GM18502 (cell line): Measurements from ENCODE around the gene NET1.
"Not testable (repeated sequence)": the region's sequence is repeated elsewhere in the genome, so short reads cannot be mapped to it uniquely, and the experiment has no call there.

Experiments
- ATAC-seq: cut with Tn5 transposase; IDR thresholded peaks from one replicate; pipeline ENCODE4 v1.9.1; 2021; ENCODE audit warnings: mild to moderate bottlenecking; ENCODE audit not compliant: unreplicated experiment, poor library complexity

NET1 gene

DNA sequence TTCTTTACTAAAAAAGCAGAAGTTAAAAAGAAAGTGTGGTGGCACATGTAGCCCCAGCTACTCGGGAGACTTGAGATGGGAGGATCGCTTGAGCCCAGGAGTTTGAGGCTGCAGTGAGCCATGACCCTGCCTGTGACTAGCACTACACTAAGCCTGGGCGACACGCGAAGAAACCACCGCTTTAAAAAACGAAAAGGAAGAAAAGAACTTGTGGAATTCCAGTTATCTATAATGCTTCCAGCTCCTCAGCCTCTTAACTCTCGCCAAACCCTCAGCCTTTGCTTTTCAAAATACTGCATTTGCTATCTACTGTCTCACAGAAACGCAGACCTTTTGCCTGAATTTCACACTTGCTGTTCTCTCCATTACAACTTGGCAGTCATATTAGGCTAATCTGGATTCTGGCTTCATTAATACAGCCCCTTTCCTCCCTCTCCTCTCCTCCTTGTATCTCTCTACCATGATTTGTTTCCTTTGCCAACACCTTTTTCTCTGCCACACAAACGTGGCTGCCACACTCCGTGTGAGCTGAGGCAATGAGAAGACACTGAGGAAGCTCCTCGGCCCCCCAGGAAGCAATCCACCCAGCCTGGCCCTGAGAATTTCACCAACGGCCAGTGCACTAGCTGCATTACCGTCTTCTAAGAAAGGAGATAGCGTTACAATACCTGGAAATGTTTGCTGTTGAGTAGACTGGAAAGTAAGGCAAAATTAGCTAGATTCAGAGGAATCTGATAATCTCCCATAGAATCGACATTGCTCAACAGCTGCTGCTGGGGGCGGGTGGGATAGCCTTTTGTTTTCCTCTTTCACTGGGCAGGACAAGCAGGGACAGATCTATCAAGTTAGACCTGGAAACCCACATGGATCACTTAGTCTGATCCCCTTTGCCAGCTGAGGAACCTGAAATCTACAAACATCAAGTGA lies 49.8 kb downstream of the NET1 start:
- ATAC-seq, result no peak

DNA sequence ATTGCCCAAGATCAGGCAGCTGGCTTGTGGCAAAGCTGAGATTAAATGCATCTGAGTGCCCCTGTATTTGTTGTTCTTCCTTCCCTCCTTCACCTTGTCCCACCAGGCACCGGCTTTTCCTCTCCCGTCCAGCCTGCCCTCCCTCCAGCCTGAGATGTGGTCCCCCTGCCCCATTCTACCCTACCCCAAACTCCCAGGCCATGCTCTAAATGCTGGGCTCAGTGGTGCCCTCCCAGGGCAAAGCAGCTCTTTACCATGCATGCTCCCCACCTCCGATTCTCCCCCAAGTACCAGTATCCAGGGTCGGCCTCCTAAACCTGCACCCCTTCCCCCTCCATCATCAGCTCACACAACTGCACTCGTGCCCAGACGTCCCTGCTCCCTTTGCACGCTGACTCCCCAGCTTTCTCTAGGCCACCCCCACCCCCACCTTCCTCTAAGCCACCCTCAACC lies 50.5 kb downstream of the NET1 start:
- ATAC-seq, result no peak

DNA sequence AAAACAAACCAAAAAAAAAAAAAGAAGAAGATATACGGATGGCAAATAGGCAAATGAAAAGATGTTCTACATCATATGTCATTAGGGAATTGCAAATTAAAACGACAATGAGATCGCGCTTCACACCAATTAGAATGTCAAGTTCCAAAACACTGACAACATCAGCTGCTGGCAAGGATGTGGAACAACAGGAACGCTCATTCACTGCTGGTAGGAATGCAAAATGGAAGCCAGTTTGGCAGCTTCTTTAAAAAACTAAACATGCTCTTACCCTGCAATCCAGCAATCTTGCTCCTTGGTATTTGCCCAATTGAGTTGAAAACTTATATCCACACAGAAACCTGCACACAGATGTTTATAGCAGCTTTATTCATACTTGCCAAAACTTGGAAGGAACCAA lies 52.2 kb downstream of the NET1 start:
- no peak for ATAC-seq

DNA sequence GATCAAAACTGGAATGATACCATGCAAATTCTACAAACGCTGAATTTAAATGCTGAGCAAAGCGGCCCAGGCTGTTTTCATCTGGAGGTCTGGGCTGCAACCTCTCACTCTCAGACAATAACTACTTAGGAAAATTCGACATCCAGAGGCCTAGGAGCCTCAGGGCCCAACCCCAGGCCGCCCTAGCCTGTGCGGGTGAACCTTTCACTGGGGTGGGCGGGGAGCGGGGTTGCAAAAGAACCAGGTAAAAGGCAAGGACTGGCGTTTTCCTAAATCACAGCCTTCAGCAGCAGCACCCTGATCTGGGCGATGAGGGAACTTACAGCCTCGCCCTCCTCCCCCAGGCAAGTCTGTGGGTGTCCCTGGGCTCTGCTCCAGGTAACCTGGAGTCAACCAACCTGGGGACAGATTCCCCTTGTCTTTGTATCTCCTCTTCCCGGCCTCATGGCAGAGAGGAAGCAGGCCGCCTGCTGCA lies 53.7 kb downstream of the NET1 start:
- no peak for ATAC-seq

DNA sequence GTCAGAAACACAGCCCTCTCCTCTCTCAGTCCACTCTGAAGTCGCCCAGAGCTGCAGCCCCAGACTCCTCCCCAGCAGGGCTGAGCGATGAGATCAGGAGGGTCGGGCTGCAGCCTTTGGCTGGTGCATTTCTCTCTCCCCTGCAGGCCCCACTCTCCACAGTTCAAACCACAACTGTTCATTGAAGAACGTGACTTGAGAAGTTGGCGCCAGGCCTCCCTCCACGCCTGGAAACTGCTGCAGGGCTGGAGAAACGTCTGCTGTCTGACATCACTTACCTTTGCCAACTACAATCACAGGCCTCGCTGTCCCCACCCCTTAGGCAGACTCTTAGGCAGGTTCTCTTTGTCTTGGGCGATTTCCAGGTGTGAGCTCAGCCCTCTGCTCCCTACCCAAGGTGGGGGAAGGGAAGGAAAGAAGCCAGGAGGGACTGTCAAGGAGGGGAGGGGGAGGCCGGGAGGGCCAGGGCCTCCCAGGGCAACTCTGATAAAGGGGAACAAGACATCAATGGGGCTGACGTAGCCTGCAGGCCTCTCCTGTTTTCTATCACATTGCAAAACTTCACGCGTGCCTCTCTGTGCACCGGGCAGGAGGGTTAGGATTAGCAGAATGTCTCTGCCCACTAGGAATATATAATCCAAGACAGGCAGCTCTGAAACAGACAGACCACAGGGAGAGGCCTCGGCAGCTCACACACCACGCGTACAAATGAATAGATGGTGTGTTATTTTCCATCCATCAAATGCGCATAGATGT lies 54.3 kb downstream of the NET1 start:
- ATAC-seq, result no peak

DNA sequence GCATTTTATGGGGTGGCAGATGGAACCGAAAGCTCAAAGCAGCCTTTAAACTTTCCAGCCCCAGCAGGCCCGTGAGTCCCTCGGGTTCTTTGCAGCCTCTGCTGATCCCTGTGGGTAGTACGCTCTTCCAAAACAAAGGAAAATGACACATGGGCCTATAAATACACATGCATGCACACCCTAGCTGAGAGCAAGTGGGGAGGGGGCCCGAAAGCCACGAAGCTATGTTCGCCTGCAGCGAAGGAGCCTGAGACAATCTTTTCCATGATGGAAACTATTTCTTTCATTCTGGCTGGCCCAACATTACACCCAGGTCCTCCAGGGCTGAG lies 54.8 kb downstream of the NET1 start:
- no peak for ATAC-seq

DNA sequence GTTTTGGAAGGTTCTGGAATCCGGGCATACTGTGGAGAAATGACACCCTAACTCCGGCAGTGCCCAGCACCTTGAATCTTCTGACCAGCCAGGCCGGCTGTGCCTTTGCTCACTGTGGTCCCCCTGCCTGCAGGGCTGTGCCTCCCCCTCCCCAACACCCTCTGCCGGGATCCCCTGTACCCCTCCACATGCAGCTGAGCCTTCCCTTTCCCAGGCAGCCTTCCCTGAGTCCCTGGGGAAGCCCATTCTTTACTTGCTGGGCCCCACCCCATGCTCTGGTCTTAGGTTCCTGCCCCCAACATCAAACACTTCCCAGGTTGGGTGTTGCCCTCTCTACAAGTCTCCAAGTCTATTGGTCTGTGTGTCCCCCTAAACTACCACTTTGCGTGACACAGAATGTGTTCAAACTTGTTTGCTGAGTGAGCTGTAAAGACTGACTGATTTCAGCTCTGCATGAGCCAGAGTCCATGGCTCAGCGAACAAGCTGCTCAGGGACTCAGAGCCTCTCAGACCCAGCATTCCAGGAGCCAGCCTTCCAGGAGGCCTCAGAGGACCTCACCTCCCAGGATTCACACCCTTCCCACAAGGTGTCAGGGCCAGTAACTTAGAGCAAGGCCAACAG lies 55.4 kb downstream of the NET1 start:
- no peak for ATAC-seq

DNA sequence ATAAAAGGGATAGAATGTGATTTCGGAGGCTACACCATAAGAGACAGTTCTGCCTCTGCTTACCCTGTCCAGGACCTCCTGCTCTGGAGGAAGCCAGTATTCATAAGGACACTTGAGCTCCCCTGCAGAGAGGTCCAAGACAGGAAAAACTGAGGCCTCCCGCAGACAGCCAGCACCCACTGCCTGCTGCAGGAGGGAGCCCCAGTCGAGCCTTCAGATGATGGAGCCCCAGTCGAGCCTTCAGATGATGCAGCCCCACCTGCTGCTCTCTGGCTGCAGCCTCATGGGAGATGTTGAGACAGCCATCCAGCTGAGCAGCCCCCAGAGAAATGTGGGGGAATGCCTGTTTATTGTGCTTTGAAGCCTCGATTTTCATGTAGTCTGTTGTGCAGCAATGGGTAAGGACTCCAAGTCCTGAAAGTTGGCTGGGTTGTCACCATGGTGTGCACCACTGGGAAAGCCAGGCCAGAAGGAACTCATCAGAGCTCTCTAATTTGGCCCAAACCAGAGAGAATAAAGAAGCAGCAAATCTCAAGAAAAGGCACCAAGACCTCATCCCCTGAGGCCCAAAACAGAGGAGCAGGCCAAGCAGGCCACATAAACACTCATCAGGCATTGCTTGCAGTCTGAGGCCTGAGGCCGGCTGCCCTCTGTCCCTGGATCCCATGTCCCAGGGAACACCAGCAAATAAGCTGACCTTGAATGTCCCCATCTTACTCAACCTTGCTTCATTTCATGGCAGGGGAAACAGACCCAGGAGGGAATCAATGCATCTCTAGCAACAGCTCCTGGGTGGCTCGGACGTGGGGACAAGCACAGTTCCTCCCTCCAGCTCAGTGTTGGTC lies 56.1 kb downstream of the NET1 start:
- ATAC-seq, result no peak

DNA sequence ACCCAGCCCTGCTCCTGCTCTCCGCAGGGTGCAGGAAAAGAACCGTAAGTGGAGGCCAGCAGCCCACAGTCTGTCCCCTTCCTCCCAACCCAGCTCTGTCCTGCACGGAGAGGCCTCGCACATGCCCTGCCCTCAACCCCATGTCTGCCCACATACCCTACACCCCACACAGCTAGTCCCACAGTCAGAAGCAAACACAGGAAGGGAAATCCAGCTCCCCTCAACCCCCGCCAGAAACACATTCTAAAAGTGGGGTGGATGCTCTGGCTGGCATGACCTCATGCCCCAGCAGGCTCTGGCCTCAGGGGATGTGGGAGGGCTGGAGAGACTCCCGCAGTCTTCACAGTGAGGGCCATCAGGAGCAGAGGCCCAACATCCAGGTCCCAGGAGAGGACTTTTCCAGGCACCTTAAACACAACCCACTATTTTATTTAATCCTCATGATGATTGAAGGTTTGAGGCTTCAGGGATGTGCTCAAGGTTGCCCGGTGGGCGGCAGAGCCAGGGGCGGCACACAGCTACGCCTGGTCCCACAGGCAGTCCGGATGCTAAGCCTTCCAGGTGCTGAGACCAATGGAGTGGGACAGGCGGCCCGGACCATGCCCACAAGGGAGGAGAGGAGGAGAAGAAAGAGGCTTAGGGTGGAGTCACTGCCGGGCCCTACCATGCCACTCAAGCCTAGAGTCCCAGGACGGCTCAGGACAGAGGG lies 57.1 kb downstream of the NET1 start:
- ATAC-seq, result no peak

DNA sequence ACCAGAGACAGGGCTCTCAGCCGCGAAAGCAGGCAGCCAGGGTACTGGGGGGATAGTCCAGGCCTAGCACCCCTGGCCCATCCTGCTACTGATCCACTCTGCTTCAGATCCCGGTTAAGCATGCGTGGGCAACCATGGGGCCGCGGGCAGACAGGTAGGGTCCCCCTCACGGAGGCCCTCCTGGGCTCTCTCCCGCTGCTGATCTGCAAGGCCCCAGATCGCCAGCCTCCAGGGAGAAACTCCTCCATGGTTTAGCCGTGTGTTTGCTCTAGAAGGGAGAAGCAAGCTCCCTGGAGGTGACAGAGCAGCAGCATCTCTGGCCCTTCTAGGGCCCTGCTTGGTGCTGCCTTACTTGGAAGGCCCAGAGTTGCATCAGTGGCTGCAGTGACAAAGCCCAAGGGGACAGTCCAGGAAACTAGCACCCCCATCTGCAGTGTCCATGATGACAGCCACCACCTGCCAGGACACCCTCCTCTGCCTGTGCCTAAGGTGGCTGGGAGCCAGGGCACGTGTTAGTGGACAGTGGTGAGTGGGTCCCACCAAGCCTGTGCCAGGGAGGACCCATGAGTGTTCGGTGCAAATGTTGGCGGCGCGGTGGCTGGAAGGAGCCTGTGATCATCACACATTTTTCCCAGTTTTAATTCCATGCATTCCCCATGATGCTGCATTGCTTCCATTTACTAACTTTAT lies 57.9 kb downstream of the NET1 start:
- ATAC-seq, result no peak

DNA sequence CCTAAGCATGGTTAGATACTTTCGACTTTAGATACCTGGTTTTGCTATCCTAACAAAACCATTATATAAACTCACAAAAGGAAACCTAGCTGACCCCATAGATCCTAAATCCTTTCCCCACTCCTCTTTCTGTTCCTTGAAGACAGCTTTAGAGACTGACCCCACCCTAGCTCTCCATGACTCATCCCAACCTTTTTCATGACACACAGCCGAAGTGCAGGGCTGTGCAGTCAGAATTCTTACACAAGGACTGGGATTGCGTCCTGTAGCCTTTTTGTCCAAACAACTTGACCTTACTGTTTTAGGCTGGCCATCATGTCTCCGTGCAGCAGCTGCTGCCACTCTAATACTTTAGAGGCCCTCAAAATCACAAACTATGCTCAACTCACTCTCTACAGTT lies 62.3 kb downstream of the NET1 start:
- ATAC-seq, result not testable (repeated sequence)

DNA sequence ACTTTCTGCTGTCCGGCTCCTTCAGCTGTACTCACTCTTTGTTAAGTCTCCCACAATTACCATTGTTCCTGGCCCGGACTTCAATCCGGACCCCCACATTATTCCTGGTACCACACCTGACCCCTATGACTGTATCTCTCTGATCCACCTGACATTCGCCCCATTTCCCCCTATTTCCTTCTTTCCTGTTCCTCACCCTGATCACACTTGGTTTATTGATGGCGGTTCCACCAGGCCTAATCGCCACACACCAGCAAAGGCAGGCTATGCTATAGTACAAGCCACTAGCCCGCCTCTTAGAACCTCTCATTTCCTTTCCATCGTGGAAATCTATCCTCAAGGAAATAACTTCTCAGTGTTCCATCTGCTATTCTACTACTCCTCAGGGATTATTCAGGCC lies 62.7 kb downstream of the NET1 start:
- ATAC-seq, result not testable (repeated sequence)

DNA sequence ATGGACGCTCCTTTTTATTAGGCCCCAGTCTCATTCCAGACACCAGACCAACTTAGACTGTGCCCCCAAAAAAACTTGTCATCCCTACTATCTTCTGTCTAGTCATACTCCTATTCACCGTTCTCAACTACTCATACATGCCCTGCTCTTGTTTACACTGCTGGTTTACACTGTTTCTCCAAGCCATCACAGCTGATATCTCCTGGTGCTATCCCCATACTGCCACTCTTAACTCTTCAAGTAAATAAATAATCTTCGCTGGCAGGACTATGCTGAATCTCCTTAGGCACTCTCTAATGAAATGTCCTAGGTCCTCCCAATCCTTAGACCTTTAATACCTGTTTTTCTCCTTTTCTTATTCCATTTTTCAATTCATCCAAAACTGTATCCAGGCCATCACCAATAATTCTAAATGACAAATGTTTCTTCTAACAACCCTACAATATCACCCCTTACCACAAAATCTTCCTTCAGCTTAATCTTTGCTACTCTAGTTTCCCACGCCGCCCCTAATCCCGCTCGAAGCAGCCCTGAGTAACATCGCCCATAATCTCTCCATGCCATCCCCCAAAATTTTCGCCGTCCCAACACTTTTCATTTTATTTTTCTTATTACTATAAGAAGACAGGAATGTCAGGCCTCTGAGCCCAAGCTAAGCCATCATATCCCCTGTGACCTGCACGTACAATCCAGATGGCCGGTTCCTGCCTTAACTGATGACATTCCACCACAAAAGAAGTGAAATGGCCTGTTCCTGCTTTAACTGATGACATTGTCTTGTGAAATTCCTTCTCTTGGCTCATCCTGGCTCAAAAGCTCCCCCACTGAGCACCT lies 63.8 kb downstream of the NET1 start:
- not testable (repeated sequence) for ATAC-seq

DNA sequence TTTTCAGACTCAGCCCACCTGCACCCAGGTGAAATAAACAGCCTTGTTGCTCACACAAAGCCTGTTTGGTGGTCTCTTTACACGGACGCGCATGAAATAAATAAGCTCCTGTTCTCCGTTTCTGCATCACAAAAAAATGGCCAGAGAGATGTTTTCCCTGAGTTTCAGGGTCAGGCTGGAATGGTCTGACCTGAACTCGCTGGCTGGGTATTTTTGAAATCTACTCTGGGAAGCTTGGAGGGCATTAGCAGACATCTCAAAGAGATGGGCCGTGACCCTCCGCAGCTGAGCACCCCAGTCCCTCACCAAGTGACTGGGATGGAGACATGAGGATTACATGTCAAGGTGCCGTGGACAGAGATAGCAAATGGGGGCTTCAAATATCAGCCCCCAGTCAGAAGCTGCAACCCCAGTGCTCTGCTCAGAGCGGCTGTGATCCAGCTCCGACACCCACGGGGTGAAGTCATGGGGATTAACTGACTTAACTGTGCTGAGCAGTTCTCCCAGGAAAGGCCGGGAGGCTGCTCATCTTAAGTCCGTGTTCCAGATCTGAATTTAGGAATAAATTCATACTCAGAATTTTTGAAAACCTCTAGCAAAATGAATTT lies 64.7 kb downstream of the NET1 start:
- ATAC-seq, result no peak

DNA sequence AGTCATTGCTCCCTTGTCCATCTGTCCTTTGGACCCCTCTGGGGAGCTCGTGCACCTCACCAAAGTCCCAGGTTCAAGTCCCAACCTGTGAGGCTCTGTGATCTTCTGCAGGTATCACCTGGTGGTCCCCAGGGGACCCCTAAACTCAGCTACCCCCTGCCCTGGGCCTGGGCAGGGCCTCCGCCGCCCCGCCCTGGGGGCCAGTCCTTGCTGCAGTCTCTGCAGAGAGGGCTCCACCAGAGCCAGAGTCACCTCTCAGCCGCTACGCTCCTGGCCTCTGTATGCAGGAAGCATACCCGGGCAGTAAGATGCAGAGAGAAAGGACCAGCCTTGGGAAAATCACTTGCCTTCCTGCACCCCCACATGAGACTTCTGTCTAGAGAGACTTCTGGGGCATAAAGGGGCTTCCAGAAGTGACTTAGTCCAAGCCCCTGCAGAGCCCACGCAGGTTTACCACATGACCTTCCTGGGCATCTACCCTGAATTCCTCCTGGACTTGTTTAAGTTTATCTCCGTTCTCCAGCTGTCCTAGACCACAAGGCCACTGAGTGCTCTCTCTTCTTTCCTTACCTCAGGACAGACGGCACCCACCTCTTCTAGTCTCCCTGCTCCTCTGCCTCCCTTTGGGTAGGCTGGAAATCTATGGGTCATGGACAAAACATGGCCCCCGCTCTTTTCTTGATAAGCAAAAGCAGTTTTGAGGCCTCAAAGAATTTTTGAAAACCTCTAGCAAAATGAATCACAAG lies 65.8 kb downstream of the NET1 start:
- no peak for ATAC-seq

DNA sequence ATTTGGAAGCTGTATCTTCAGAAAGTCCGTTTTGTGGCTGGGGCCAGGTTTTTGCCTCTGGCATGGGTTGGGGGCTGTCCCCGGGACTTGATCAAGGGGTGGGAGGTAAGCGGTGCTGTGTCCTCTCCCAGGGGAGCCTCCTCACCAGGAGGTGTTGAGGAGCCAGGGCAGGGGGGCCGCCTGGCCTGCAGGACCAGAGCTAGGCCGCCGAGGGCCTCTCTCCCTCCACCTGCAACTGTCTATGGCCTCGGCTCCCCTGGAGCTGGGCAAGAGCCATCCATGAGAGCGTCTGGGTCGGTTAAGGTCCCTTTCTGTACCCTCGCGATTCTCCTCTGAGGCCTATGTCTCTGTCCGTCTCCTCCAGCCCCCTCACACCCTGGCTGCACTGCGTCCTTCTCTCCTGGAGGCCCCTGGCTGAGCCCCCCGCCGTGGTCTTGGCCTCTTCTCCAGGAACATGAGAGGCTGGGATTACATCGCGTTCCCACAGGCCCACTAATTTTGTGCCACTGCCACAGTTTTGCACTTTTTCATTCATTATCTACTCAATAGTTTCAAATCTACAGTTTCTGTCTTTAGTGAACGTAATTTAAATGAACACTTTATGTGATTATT lies 66.4 kb downstream of the NET1 start:
- no peak for ATAC-seq
